Measurements from ENCODE around the gene FCHSD2. TPM values are rescaled to one million over a fixed set of nuclear protein-coding genes. Genes with fewer than 3 reads are reported as not detected.

The FCHSD2 gene
- total RNA-seq, 1 experiment from 2014 or later: 7.1 TPM

DNA sequence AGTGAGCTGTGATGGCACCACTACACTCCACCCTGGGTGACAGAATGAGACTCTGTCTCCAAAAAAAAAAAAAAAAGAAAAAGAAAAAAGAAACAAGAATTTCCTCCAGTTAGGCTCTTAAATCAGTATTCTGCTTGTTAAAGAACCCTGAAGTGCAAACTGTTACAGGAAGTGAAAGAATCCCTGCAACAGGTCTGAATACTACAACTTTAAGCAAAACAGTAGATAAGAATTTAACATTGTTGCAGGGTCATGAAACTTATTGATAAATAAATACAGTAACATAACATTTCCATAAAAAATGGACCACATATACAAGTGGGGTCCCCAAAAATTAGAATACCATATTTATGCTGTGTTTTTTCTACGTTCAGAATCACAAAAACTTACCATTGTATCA, 35.8 kb downstream of the FCHSD2 start:
- intact Hi-C loops (cut with micrococcal nuclease): no loop called here
- H3F3A ChIP-seq (ENCODE audit: low read length, unreplicated experiment): no peaks in the 10 kb centered on the region
- ATAC-seq (no peak), DNase-seq (no peak)
- BruUV-seq (replicated peaks): no TSS peak
- H3K4me1 ChIP-seq (ENCODE audit: insufficient read depth, low read length): no peaks in the 10 kb centered on the region
- no peaks in the 10 kb centered on the region for H3K79me2 ChIP-seq (ENCODE audit: low read length)
- H3K36me3 ChIP-seq (ENCODE audit: low read depth, low read length): no peaks in the 10 kb centered on the region
- TF ChIP-seq, protein P1, sequence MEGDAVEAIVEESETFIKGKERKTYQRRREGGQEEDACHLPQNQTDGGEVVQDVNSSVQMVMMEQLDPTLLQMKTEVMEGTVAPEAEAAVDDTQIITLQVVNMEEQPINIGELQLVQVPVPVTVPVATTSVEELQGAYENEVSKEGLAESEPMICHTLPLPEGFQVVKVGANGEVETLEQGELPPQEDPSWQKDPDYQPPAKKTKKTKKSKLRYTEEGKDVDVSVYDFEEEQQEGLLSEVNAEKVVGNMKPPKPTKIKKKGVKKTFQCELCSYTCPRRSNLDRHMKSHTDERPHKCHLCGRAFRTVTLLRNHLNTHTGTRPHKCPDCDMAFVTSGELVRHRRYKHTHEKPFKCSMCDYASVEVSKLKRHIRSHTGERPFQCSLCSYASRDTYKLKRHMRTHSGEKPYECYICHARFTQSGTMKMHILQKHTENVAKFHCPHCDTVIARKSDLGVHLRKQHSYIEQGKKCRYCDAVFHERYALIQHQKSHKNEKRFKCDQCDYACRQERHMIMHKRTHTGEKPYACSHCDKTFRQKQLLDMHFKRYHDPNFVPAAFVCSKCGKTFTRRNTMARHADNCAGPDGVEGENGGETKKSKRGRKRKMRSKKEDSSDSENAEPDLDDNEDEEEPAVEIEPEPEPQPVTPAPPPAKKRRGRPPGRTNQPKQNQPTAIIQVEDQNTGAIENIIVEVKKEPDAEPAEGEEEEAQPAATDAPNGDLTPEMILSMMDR (conservative IDR thresholded peaks at IDR 0.05; ENCODE audit: low read depth, low read length): no peak
- no peak for TF ChIP-seq EZH2phosphoT487 (IDR thresholded peaks at IDR 0.05; ENCODE audit: borderline replicate concordance, low read length)
- TF ChIP-seq EZH2 (IDR thresholded peaks at IDR 0.05; ENCODE audit: low read length, unreplicated experiment): no peak
- H3K9ac ChIP-seq (ENCODE audit: low read length): no peak overlapping the region
- H2AFZ ChIP-seq (ENCODE audit: low read length): no peak overlapping the region
- no peak overlapping the region for H3K27ac ChIP-seq (ENCODE audit: low read length)
- CTCF ChIA-PET: no interaction called here
- peaks cover 18% of the 10 kb centered on the region for H3K9me3 ChIP-seq (ENCODE audit: low read length)
- H3K4me3 ChIP-seq (ENCODE audit: low read length): no peak overlapping the region
- H3K27me3 ChIP-seq (ENCODE audit: low read length): no peaks in the 10 kb centered on the region
- H4K20me1 ChIP-seq (ENCODE audit: low read length): no peaks in the 10 kb centered on the region
- H3K9me2 ChIP-seq (replicated peaks; ENCODE audit: low read length): no peaks in the 10 kb centered on the region
- H3K4me2 ChIP-seq (ENCODE audit: low read length): no peak overlapping the region
- POLR2A ChIA-PET (ENCODE audit: unreplicated experiment): no interaction called here

DNA sequence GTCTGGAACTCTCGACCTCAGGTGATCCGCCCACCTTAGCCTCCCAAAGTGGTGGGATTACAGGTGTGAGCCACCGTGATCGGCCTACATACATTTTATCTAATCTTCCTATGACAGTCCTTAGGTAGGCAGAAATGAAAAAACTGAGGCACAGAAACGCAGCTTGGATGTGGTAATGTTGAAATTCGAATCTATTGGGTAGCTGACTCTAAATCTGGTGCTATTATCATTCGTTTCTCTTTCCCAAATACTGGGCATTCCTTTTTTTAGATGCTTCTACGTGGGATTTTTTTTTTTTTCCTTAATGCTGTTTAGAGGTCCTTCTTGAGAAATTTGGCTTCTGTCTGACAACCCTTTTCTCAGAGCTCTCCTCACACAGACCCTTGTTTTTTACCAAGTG, 41.5 kb downstream of the FCHSD2 start:
- Histone ChIP-seq H2AFZ (ENCODE audit: low read length) (no peak overlapping the region), H3K4me1 (ENCODE audit: insufficient read depth, low read length) (no peaks in the 10 kb centered on the region), H3K4me2 (ENCODE audit: low read length) (no peak overlapping the region), H3K4me3 (ENCODE audit: low read length) (no peak overlapping the region), H3K9me2 (replicated peaks; ENCODE audit: low read length) (no peaks in the 10 kb centered on the region), H3K27ac (ENCODE audit: low read length) (no peak overlapping the region), H4K20me1 (ENCODE audit: low read length) (no peaks in the 10 kb centered on the region), H3K79me2 (ENCODE audit: low read length) (no peaks in the 10 kb centered on the region), H3K9me3 (ENCODE audit: low read length) (no peaks in the 10 kb centered on the region), H3K27me3 (ENCODE audit: low read length) (no peaks in the 10 kb centered on the region), H3K9ac (ENCODE audit: low read length) (no peak overlapping the region), H3K36me3 (ENCODE audit: low read depth, low read length) (no peaks in the 10 kb centered on the region), H3F3A (ENCODE audit: low read length, unreplicated experiment) (no peaks in the 10 kb centered on the region)
- no TSS peak for BruUV-seq (replicated peaks)
- ATAC-seq (no peak), DNase-seq (no peak)
- CTCF ChIA-PET: no interaction called here
- POLR2A ChIA-PET (ENCODE audit: unreplicated experiment): no interaction called here
- intact Hi-C loops (cut with micrococcal nuclease): no loop called here
- no peak for TF ChIP-seq EZH2phosphoT487 (IDR thresholded peaks at IDR 0.05; ENCODE audit: borderline replicate concordance, low read length)
- no peak for TF ChIP-seq EZH2 (IDR thresholded peaks at IDR 0.05; ENCODE audit: low read length, unreplicated experiment)
- TF ChIP-seq, protein P1 (conservative IDR thresholded peaks at IDR 0.05; ENCODE audit: low read depth, low read length): no peak

DNA sequence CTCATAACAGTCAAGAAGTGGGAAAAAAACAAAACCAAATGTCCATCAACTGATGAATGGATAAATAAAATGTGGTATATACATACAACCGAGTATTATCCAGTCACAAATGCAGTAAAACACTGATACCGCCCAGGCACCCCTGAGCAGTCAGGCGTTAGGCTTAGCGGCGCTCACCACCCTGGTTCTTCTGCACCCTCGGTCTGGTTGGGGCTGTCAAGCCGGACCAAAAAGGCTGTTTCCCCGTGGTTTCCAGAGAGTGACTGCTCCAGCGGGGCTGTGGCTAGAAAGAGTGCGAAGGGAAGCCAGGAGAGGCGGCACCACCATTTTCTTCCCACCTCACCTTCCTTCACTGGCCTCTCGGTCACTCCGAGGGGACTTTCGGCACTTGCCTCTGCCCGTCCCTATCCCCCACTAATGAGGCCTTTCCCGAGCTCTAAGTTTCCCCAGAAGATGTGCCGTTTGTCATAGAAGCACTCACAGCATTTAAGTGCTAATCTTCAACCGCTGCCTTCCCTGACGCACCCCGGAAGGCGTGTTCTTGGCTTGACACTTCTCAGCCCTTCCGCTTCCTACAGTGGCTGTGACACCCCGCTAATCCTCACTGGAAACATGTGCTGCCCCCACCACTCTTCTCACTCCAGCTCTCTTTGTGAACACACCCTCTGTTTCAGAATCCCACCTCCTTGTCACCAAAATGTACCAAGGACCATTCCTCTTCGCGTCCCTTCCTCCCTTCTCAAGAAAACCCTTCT, 42.4 kb downstream of the FCHSD2 start:
- Histone ChIP-seq H3K4me3 (ENCODE audit: low read length) (no peak overlapping the region), H3K9ac (ENCODE audit: low read length) (no peak overlapping the region), H3K27ac (ENCODE audit: low read length) (no peak overlapping the region), H2AFZ (ENCODE audit: low read length) (no peak overlapping the region), H3K4me1 (ENCODE audit: insufficient read depth, low read length) (no peaks in the 10 kb centered on the region), H3K36me3 (ENCODE audit: low read depth, low read length) (no peaks in the 10 kb centered on the region), H3K27me3 (ENCODE audit: low read length) (no peaks in the 10 kb centered on the region), H4K20me1 (ENCODE audit: low read length) (no peaks in the 10 kb centered on the region), H3K4me2 (ENCODE audit: low read length) (no peak overlapping the region), H3K9me3 (ENCODE audit: low read length) (no peaks in the 10 kb centered on the region), H3K9me2 (replicated peaks; ENCODE audit: low read length) (no peaks in the 10 kb centered on the region), H3K79me2 (ENCODE audit: low read length) (no peaks in the 10 kb centered on the region), H3F3A (ENCODE audit: low read length, unreplicated experiment) (no peaks in the 10 kb centered on the region)
- TF ChIP-seq, protein P1 (conservative IDR thresholded peaks at IDR 0.05; ENCODE audit: low read depth, low read length): no peak
- TF ChIP-seq EZH2phosphoT487 (IDR thresholded peaks at IDR 0.05; ENCODE audit: borderline replicate concordance, low read length) (no peak), EZH2 (IDR thresholded peaks at IDR 0.05; ENCODE audit: low read length, unreplicated experiment) (no peak)
- CTCF ChIA-PET: no interaction called here
- intact Hi-C loops (cut with micrococcal nuclease): no loop called here
- DNase-seq (no peak), ATAC-seq (no peak)
- BruUV-seq (replicated peaks): no TSS peak
- POLR2A ChIA-PET (ENCODE audit: unreplicated experiment): no interaction called here
